ENCODE results near the gene TAMALIN.

The TAMALIN gene

DNA sequence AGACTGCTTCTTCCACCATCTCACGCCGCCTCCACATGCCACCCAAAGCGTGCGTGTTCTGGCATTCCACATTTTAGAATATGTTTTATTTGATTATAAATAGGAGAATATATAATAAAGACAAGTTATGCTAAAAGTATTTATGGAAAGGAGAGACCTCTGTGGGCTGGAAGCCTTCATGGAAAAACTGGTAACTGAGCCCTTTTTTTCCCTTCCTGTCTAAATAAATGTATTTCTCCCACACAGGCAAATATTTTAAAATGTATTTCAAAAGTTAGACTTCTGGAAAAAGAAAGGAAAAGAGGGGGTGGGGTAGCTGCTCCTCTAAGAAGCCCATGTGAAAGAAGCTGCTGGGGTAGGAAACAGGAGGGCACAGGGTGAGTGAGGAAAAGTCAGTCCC lies 28.4 kb downstream of the TAMALIN start:
- no peak overlapping the region for H3K4me3 ChIP-seq (ENCODE audit: low read length, poor library complexity, severe bottlenecking)
- H4K20me1 ChIP-seq (ENCODE audit: insufficient read depth, low read length, poor library complexity, severe bottlenecking): no peaks in the 10 kb centered on the region
- no peak overlapping the region for H2AFZ ChIP-seq (ENCODE audit: low read length)
- H3K4me2 ChIP-seq (ENCODE audit: low read depth, low read length, poor library complexity, severe bottlenecking): no peak overlapping the region
- H3K4me1 ChIP-seq (ENCODE audit: insufficient read depth, low read length, poor library complexity, severe bottlenecking): peaks cover 17% of the 10 kb centered on the region
- no peaks in the 10 kb centered on the region for H3K9me3 ChIP-seq (ENCODE audit: insufficient read depth, low read depth, low read length)
- H3K27me3 ChIP-seq (ENCODE audit: insufficient read depth, low read length, poor library complexity, severe bottlenecking): peaks cover 10% of the 10 kb centered on the region
- H3K79me2 ChIP-seq (ENCODE audit: insufficient read depth, low read length): no peaks in the 10 kb centered on the region
- H3K9me2 ChIP-seq (replicated peaks; ENCODE audit: low read depth, low read length): no peaks in the 10 kb centered on the region
- no peaks in the 10 kb centered on the region for H3K36me3 ChIP-seq (ENCODE audit: insufficient read depth, low read length)
- peaks cover 13% of the 10 kb centered on the region; the same call in 1 of the 2 replicates for H3F3A ChIP-seq (ENCODE audit: low read depth)
- TF ChIP-seq EZH2phosphoT487 (IDR thresholded peaks at IDR 0.05; ENCODE audit: borderline replicate concordance) (no peak), CTCF (conservative IDR thresholded peaks at IDR 0.05; ENCODE audit: low read length) (no peak)
- no peak overlapping the region for H3K9ac ChIP-seq (ENCODE audit: low read depth, low read length, poor library complexity, severe bottlenecking)

- no peaks in the 10 kb centered on the region for H3K9me3 ChIP-seq (ENCODE audit: insufficient read depth, low read depth, low read length)
- peaks cover 10% of the 10 kb centered on the region for H3K27me3 ChIP-seq (ENCODE audit: insufficient read depth, low read length, poor library complexity, severe bottlenecking)
- no peaks in the 10 kb centered on the region for H3K36me3 ChIP-seq (ENCODE audit: insufficient read depth, low read length)
- H3K4me1 ChIP-seq (ENCODE audit: insufficient read depth, low read length, poor library complexity, severe bottlenecking): peaks cover 17% of the 10 kb centered on the region
- TF ChIP-seq EZH2phosphoT487 (IDR thresholded peaks at IDR 0.05; ENCODE audit: borderline replicate concordance): no peak
- no peak for TF ChIP-seq CTCF (conservative IDR thresholded peaks at IDR 0.05; ENCODE audit: low read length)
- no peak overlapping the region for H2AFZ ChIP-seq (ENCODE audit: low read length)
- H3K9ac ChIP-seq (ENCODE audit: low read depth, low read length, poor library complexity, severe bottlenecking): no peak overlapping the region
- H3K9me2 ChIP-seq (replicated peaks; ENCODE audit: low read depth, low read length): no peaks in the 10 kb centered on the region
- H3F3A ChIP-seq (ENCODE audit: low read depth): peaks cover 13% of the 10 kb centered on the region; the same call in 1 of the 2 replicates
- H3K4me2 ChIP-seq (ENCODE audit: low read depth, low read length, poor library complexity, severe bottlenecking): peak overlapping the region; percentile 69
- H3K4me3 ChIP-seq (ENCODE audit: low read length, poor library complexity, severe bottlenecking): no peak overlapping the region
- H3K79me2 ChIP-seq (ENCODE audit: insufficient read depth, low read length): no peaks in the 10 kb centered on the region
- no peaks in the 10 kb centered on the region for H4K20me1 ChIP-seq (ENCODE audit: insufficient read depth, low read length, poor library complexity, severe bottlenecking)
Measured at GRCh38 chr12:52035926-52036325, 29.2 kb downstream of the TAMALIN start.

- H3K4me1 ChIP-seq (ENCODE audit: insufficient read depth, low read length, poor library complexity, severe bottlenecking): peaks cover 20% of the 10 kb centered on the region
- peak overlapping the region; percentile 69 for H3K4me2 ChIP-seq (ENCODE audit: low read depth, low read length, poor library complexity, severe bottlenecking)
- H2AFZ ChIP-seq (ENCODE audit: low read length): peak overlapping the region; percentile 61; the same call in 1 of the 2 replicates
- H3K4me3 ChIP-seq (ENCODE audit: low read length, poor library complexity, severe bottlenecking): peak overlapping the region; percentile 67
- H3K27me3 ChIP-seq (ENCODE audit: insufficient read depth, low read length, poor library complexity, severe bottlenecking): peaks cover 10% of the 10 kb centered on the region
- H3K36me3 ChIP-seq (ENCODE audit: insufficient read depth, low read length): no peaks in the 10 kb centered on the region
- TF ChIP-seq CTCF (conservative IDR thresholded peaks at IDR 0.05; ENCODE audit: low read length) (no peak), EZH2phosphoT487 (IDR thresholded peaks at IDR 0.05; ENCODE audit: borderline replicate concordance) (no peak)
- no peak overlapping the region for H3K9ac ChIP-seq (ENCODE audit: low read depth, low read length, poor library complexity, severe bottlenecking)
- no peaks in the 10 kb centered on the region for H4K20me1 ChIP-seq (ENCODE audit: insufficient read depth, low read length, poor library complexity, severe bottlenecking)
- H3K9me2 ChIP-seq (replicated peaks; ENCODE audit: low read depth, low read length): no peaks in the 10 kb centered on the region
- H3K79me2 ChIP-seq (ENCODE audit: insufficient read depth, low read length): no peaks in the 10 kb centered on the region
- H3F3A ChIP-seq (ENCODE audit: low read depth): peaks cover 13% of the 10 kb centered on the region; the same call in 1 of the 2 replicates
- no peaks in the 10 kb centered on the region for H3K9me3 ChIP-seq (ENCODE audit: insufficient read depth, low read depth, low read length)
Measured at GRCh38 chr12:52036587-52037171, 29.9 kb downstream of the TAMALIN start.
